GM21447 (cell line): ENCODE measurements around the gene IL17A.
A peak's percentile ranks its signal among the peaks of the same experiment; 100 is the strongest.
"Not testable (repeated sequence)": the region's sequence is repeated elsewhere in the genome, so short reads cannot be mapped to it uniquely, and the experiment has no call there.

ENCODE experiments used
- ATAC-seq: cut with Tn5 transposase; IDR thresholded peaks from one replicate; pipeline ENCODE4 v1.9.1; 2021; ENCODE audit not compliant: unreplicated experiment

IL17A gene

DNA sequence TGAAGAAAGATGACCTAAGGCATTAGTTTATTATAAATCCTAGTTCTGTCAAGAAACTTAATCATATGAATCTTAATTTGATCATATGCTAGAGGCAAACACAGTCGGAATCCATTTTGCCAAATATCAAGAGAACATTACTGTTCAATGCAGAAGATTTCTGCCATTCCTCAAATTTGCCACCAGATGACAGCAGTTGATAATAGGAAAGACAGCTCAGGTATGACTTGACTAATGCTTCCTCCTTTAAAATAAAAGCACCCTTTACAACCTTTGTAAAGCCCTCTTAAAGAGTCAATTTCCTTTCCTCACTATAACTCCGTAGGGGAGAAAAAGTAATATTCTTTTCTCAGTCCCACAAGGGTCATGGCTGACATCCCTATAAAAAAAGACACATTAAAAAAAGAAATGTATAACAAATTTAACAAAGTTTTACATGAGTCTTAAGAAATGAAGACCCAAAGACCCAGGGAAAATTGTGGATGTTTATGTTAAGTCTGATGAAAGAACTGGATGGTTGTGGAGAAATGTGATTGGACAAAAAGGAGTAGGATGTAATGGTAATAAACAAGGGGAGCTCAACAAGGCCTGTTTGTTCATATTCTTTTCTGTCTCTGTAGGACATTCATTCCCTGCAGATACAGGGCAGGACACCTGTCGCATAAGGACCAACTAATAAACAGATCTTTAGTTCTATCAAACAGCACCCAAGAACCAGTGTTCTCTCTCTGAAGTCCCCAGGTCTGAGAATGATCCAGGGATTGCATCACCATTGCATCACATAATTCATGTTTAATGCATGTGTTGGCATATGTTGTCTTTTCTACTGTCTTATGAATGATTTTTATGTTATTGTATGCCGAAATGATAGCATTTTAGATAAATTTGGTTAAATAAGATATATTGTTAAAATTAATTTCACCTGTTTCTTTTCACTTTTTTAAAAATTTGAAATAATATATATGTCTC is 23.0 kb upstream of the IL17A start:
- ATAC-seq, result peak; percentile 63

DNA sequence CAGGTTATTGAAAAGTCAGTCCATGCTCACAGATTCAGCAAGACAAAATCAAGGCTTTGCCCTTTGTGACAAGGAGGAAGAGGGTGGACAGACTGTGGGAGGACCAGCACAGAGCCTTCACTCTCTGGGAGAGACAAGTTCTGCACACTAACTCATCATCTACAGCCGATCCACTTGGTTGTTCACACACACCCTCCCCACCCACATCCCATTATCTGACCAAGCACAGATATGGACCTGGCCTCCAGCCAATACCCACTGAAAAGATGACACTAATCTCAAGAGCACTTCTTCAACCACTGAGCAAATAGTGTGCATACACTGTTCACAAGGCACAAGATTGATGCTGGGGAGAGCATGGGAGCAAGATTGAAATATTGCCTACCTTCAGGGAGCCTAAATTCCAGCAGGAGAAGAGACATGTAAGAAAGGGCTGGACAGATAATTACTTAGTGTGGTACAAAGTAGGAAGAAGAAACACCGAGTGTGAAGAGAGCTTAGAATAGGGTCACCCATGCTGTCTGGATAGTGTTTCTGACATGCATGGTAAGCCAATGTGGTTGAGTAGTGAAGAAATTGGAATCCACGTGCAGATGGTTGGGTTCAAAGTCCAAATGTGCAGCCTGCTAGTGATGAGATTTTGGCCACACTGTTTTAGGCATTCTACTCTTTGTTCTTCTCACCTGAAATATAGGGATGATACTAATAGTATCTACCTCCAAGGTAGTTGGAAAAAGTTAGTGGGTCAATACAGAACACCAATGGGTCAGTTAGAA is 21.7 kb upstream of the IL17A start:
- no peak for ATAC-seq

GRCh38 chr6:52167267-52167666 is 18.9 kb upstream of the IL17A start:
- ATAC-seq, result no peak

- not testable (repeated sequence) for ATAC-seq
These were observed 17.8 kb upstream of the IL17A start for GRCh38 chr6:52168351-52168750.

DNA sequence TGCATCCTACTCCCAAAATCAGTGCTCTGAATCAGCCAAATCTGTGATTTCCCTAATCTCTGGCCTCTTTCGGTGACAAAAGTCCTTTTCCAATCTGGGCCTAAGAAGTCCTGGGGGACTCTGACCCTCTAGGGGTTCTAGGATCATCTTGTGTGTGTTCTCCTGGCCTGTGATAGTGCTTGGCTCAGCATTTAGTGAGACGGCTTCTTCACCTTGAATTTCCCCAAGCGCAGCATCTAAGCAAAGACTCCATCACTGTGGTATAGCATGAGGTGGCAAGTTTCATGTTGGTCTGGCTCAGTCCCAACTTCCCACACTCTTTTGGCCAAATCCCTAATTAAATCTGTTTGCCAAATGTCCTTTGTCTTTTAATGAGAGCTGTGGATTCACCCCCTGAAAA is 12.1 kb upstream of the IL17A start:
- no peak for ATAC-seq

DNA sequence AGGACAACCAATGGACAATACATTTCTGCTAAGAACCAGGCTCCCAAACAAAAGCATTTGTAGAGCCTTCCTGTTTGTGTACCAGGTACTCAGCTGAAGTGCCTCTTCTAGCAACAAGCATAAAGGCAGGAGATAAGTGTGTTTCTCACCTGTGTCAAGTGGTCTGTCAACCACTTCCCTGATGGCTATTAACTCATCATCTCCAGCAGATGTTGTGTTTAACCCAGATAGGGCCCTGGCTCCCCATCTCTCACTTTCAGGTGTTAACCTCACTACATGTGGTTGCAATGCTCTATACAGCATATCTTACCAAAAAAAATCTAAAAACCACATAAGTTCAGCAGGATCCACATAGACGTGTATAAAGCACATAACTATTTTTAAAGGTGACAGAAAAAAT is 9.6 kb upstream of the IL17A start:
- ATAC-seq, result peak; percentile 84

DNA sequence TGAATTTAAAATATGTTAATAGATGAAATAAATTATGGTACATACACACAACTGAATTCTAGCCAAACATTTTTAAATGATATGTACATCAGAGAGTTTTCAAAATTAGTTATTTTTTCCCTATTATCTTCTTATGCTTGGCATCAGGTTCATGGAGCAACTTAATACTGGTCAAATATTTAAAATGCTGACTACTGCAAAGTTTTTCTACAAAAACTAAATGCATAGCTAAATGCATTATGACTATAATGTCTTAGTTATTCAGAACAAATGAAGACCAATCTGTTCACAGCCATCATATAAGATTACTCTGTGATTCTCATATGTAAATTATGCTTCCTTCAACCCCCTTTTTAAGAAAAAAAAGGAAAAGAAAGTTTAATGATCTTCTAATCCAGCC is 8.2 kb upstream of the IL17A start:
- no peak for ATAC-seq

GRCh38 chr6:52180787-52181558 is 5.2 kb upstream of the IL17A start:
- ATAC-seq, result peak; percentile 76

DNA sequence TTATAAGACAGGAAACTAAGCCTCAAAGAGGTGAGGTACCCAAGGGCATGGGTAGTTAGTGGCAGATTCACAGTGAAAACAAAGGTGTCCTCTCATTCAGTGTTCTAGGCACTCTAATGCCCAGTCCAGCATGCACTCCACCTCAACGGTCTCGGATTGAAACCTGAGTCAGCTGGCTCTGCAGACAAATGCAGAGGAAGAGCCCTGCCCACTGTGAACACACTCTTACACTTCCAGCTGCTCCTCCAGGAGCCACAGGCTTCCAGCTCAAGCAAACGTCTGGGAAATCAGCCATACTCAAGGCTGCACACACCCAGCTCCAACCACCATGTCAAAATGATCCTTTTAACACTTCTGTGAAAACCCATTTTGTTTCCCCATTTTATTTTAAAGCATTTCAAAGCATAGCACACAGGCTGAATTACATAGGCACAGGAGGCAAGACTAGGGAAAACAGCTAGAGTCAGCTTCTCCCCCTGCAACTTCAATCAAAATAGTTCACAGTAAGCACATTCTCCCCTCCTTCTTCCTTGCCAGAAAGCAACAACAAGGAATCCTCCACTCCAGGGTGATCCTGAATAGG is 3.0 kb upstream of the IL17A start:
- no peak for ATAC-seq

DNA sequence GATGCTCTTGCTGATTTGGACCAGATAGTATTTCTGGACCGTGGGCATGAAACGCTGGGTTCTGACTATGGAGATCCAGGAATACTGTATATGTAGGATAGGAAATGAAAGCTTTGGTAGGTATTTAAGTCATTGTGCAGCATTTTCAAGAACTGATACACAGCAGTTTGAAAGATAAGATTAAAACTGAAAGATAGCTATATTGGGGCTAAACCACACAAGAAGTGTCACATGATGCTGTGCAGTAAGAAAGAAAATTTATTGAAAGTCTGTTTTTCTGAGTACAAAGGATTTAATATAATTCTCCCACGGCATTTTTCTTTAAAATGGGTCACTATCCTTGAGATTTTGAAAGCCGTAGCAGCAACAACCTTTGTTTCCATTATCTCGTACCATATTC is 305 bp downstream of the IL17A start:
- ATAC-seq, result peak; percentile 85

- no peak for ATAC-seq
These were observed 923 bp downstream of the IL17A start for GRCh38 chr6:52187098-52187497.

DNA sequence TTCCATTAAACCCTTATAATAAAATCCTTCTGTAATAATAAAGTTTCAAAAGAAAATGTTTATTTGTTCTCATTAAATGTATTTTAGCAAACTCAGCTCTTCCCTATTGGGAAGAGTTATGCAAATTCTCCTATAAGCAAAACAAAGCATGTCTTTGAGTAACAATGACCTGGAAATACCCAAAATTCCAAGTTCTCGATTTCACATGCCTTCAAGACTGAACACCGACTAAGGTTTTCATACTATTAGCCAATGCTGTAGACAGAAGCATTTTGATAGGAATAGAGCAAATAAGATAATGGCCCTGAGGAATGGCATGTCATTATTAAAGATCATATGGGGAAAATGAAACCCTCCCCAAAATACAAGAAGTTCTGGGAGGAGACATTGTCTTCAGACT is 3.8 kb downstream of the IL17A start:
- ATAC-seq, result no peak

DNA sequence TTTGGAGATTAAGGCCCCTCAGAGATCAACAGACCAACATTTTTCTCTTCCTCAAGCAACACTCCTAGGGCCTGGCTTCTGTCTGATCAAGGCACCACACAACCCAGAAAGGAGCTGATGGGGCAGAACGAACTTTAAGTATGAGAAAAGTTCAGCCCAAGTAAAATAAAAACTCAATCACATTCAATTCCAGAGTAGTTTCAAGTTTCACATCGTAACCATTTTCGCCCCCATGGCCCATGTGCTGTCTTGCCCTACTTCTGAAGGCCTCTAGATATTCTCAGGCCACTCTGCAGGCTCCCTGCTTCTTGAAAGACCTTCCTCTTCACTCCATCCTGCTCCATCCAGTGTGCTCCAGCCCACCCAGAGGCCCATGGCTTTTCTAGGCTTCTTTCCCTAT is 4.2 kb downstream of the IL17A start:
- ATAC-seq, result no peak

DNA sequence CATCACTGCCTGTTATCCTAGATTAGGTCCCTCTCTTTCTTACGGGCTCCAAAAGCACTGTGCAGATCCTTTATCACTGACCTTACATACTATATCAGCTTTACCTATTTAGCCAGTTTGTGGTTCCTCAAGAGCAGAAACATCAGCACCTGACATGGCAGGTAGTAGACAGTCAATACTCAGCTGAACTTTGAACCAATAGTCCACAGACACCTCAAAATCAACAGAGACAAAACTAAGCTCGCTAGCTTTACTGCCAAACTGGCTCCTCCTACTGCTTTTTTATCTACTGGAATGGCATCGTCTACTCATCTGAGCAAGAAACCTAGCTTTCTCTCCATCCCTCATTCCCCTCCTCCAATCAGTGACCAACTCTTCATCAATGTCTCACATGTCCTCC is 5.6 kb downstream of the IL17A start:
- no peak for ATAC-seq

GRCh38 chr6:52195886-52196285 is 9.7 kb downstream of the IL17A start:
- ATAC-seq, result no peak

DNA sequence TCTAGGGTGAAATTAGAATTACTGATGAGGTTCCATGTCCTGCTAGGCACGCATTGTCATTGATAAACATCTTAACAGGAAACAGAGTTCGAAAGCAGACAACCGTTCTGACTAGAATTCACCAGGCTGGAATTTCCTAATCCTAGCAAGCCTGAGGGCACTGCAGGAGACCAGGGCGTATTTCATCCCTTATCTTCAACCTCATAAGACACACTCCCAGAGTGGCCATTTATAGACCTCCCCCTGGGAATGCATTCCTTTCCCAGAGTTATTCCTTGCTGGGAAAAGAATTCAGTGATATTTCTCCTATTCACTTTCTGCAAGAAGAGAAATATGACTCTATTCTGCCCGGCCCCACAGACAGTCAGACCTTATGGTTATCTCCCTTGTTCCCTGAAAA is 13.9 kb downstream of the IL17A start:
- not testable (repeated sequence) for ATAC-seq

DNA sequence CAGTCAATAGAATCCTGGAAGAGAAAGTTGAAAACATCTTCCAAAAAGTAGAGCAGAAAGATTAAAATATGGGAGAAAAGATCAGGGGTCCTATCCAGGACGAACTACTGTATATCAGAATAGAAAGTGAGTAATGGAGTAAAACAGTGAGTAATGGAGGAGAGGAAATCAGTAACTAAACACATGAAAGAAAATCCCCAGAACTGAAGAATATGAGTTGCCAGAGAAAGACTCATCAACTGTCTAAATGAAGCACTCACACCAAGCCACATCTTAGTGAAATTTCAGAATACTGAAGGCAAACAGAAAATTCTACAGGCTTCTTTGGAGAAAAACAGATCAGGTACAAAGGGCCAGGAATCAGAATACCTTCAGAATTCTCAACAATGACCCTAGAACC is 14.9 kb downstream of the IL17A start:
- ATAC-seq, result no peak

DNA sequence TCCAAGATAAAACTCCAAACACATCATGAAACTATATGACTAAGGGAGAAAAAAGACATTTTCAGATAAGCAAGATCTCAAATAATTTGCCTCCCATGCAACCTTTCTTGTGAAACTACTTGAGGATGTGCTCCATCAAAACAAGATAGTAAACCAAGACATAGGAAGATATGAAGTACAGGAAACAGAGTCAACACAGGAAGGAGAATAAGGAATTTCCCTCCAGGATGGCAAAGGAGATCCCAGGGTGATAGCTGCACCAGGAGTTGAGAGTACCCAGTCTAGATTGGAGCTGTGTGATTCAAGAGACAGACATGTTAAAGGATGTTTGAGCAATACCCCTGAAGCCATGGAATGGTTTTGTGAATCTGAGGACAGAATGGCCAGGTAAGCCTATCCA is 15.3 kb downstream of the IL17A start:
- ATAC-seq, result no peak

- ATAC-seq, result no peak
These were observed 20.9 kb downstream of the IL17A start for GRCh38 chr6:52207066-52207465.

DNA sequence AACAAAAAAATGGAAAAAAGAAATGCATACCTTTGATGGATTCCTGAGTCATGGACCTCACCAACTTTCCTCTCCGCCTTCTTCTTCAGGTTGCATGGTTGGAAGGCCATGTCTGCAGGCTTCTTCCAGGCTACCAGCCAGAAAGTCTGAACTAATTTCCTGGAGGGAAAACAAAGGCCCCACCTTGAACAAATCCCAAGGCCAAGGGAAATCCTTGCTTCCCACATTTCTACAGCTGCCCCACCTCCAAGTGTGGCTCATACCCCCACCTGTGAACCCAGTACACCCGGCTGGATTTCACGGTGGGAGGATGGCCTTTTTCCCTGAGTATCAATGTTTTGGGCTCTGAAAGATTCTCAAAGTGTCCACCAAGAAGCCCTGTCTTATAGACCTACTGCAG is 22.4 kb downstream of the IL17A start:
- no peak for ATAC-seq

- ATAC-seq, result peak; percentile 44
These were observed 23.6 kb downstream of the IL17A start for GRCh38 chr6:52209770-52210169.
